Measurements from ENCODE around the gene CCL4. TPM values are rescaled to one million over a fixed set of nuclear protein-coding genes. Genes with fewer than 3 reads are reported as not detected.

Gene CCL4
- total and polyA plus RNA-seq, 4 donors, result 1.7 to 4.6 (median 2.8) TPM

DNA sequence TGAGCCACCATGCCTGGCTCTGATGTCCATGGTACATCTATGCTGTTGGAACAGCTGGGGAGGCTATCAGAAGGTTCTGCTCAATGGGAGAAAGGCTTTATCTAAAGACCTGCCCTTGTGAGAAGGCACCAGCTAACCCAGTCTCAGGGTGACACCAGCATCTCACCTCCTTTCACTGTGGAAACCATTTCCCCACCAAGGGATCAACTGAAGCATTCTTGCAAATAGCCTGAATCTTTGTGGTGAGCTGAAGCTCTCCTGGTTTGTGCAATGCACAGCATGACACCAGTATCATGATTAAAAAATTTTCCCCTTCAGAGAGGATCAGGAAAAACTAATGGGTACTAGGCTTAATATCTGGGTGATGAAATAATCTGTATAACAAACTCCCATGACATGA is 34.5 kb upstream of the CCL4 start:
- no peaks in the 10 kb centered on the region for H3K27me3 ChIP-seq (ENCODE audit: control insufficient read depth in 4 of 4, insufficient read depth in 4 of 4, low read length in 3 of 4)
- no peak overlapping the region for H3K4me3 ChIP-seq (ENCODE audit: low read depth in 1 of 3, low read length in 3 of 3)
- H3K9me3 ChIP-seq (ENCODE audit: control insufficient read depth in 4 of 4, low read length in 3 of 4), result no peaks in the 10 kb centered on the region
- TF ChIP-seq, protein P1, sequence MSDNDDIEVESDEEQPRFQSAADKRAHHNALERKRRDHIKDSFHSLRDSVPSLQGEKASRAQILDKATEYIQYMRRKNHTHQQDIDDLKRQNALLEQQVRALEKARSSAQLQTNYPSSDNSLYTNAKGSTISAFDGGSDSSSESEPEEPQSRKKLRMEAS (IDR thresholded peaks at IDR 0.05), result no peak
- TF ChIP-seq, protein P2, sequence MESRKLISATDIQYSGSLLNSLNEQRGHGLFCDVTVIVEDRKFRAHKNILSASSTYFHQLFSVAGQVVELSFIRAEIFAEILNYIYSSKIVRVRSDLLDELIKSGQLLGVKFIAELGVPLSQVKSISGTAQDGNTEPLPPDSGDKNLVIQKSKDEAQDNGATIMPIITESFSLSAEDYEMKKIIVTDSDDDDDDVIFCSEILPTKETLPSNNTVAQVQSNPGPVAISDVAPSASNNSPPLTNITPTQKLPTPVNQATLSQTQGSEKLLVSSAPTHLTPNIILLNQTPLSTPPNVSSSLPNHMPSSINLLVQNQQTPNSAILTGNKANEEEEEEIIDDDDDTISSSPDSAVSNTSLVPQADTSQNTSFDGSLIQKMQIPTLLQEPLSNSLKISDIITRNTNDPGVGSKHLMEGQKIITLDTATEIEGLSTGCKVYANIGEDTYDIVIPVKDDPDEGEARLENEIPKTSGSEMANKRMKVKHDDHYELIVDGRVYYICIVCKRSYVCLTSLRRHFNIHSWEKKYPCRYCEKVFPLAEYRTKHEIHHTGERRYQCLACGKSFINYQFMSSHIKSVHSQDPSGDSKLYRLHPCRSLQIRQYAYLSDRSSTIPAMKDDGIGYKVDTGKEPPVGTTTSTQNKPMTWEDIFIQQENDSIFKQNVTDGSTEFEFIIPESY (IDR thresholded peaks at IDR 0.05), result no peak
- TF ChIP-seq JUND (IDR thresholded peaks at IDR 0.05) (no peak), EGR1 (IDR thresholded peaks at IDR 0.05; ENCODE audit: low read depth in 2 of 2) (no peak), FOXA1 (IDR thresholded peaks at IDR 0.05) (no peak), RXRA (IDR thresholded peaks at IDR 0.05) (no peak), GABPA (IDR thresholded peaks at IDR 0.05 in 1 of 2, conservative IDR thresholded peaks at IDR 0.05 in 1 of 2) (no peak), NR2F2 (IDR thresholded peaks at IDR 0.05) (no peak), HNF4A (conservative IDR thresholded peaks at IDR 0.05) (no peak), FOXA2 (IDR thresholded peaks at IDR 0.05) (no peak), RAD21 (IDR thresholded peaks at IDR 0.05) (no peak), HNF4G (IDR thresholded peaks at IDR 0.05) (no peak), TAF1 (conservative IDR thresholded peaks at IDR 0.05) (no peak), YY1 (IDR thresholded peaks at IDR 0.05) (no peak)
- TF ChIP-seq, protein P3, sequence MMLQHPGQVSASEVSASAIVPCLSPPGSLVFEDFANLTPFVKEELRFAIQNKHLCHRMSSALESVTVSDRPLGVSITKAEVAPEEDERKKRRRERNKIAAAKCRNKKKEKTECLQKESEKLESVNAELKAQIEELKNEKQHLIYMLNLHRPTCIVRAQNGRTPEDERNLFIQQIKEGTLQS (IDR thresholded peaks at IDR 0.05), result no peak
- TF ChIP-seq, protein P4, sequence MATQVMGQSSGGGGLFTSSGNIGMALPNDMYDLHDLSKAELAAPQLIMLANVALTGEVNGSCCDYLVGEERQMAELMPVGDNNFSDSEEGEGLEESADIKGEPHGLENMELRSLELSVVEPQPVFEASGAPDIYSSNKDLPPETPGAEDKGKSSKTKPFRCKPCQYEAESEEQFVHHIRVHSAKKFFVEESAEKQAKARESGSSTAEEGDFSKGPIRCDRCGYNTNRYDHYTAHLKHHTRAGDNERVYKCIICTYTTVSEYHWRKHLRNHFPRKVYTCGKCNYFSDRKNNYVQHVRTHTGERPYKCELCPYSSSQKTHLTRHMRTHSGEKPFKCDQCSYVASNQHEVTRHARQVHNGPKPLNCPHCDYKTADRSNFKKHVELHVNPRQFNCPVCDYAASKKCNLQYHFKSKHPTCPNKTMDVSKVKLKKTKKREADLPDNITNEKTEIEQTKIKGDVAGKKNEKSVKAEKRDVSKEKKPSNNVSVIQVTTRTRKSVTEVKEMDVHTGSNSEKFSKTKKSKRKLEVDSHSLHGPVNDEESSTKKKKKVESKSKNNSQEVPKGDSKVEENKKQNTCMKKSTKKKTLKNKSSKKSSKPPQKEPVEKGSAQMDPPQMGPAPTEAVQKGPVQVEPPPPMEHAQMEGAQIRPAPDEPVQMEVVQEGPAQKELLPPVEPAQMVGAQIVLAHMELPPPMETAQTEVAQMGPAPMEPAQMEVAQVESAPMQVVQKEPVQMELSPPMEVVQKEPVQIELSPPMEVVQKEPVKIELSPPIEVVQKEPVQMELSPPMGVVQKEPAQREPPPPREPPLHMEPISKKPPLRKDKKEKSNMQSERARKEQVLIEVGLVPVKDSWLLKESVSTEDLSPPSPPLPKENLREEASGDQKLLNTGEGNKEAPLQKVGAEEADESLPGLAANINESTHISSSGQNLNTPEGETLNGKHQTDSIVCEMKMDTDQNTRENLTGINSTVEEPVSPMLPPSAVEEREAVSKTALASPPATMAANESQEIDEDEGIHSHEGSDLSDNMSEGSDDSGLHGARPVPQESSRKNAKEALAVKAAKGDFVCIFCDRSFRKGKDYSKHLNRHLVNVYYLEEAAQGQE (IDR thresholded peaks at IDR 0.05), result no peak
- TF ChIP-seq, protein P5, sequence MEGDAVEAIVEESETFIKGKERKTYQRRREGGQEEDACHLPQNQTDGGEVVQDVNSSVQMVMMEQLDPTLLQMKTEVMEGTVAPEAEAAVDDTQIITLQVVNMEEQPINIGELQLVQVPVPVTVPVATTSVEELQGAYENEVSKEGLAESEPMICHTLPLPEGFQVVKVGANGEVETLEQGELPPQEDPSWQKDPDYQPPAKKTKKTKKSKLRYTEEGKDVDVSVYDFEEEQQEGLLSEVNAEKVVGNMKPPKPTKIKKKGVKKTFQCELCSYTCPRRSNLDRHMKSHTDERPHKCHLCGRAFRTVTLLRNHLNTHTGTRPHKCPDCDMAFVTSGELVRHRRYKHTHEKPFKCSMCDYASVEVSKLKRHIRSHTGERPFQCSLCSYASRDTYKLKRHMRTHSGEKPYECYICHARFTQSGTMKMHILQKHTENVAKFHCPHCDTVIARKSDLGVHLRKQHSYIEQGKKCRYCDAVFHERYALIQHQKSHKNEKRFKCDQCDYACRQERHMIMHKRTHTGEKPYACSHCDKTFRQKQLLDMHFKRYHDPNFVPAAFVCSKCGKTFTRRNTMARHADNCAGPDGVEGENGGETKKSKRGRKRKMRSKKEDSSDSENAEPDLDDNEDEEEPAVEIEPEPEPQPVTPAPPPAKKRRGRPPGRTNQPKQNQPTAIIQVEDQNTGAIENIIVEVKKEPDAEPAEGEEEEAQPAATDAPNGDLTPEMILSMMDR (IDR thresholded peaks at IDR 0.05; ENCODE audit: low read depth, low read length, missing input control), result no peak
- peaks cover 0 to 5% (median 2%) of the 10 kb centered on the region in 4 donors for H3K4me1 ChIP-seq (ENCODE audit: control insufficient read depth in 4 of 4, insufficient read depth in 4 of 4, low read length in 3 of 4)
- DNase-seq (ENCODE audit: low spot score), result no peak
- no peak overlapping the region for H3K9ac ChIP-seq (ENCODE audit: low read depth in 1 of 2, low read length in 2 of 2)
- H3K36me3 ChIP-seq (ENCODE audit: control insufficient read depth in 4 of 4, insufficient read depth in 3 of 4, low read depth in 1 of 4, low read length in 3 of 4), result no peaks in the 10 kb centered on the region
- no peak overlapping the region for H3K27ac ChIP-seq (ENCODE audit: low read depth in 1 of 2, low read length in 2 of 2)

DNA sequence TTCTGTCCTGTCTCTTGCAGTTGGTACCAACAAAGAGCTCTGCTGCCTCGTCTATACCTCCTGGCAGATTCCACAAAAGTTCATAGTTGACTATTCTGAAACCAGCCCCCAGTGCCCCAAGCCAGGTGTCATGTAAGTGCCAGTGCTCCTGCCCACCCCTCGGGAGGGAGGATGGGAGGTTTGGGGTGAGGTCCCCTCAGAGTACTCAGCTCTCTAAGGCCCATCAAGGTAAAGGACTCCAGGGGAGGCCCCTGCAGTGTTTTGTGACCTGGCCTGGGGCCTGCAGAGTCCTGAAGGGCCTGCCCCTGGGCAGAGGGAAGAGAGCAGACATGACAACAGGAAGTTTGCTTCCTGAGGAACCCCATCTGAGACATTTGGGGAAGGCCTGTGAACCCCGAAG is 33.2 kb upstream of the CCL4 start:
- peaks cover 0 to 5% (median 2%) of the 10 kb centered on the region in 4 donors for H3K4me1 ChIP-seq (ENCODE audit: control insufficient read depth in 4 of 4, insufficient read depth in 4 of 4, low read length in 3 of 4)
- no peaks in the 10 kb centered on the region for H3K36me3 ChIP-seq (ENCODE audit: control insufficient read depth in 4 of 4, insufficient read depth in 3 of 4, low read depth in 1 of 4, low read length in 3 of 4)
- H3K27ac ChIP-seq (ENCODE audit: low read depth in 1 of 2, low read length in 2 of 2), result no peak overlapping the region
- no peak for DNase-seq (ENCODE audit: low spot score)
- TF ChIP-seq YY1 (IDR thresholded peaks at IDR 0.05) (no peak), NR2F2 (IDR thresholded peaks at IDR 0.05) (no peak), GABPA (IDR thresholded peaks at IDR 0.05 in 1 of 2, conservative IDR thresholded peaks at IDR 0.05 in 1 of 2) (no peak), HNF4G (IDR thresholded peaks at IDR 0.05) (no peak), RAD21 (IDR thresholded peaks at IDR 0.05) (no peak), RXRA (IDR thresholded peaks at IDR 0.05) (no peak), FOXA2 (IDR thresholded peaks at IDR 0.05) (no peak)
- TF ChIP-seq, protein P1 (IDR thresholded peaks at IDR 0.05), result no peak
- TF ChIP-seq, protein P2 (IDR thresholded peaks at IDR 0.05), result no peak
- TF ChIP-seq, protein P3 (IDR thresholded peaks at IDR 0.05), result no peak
- H3K4me3 ChIP-seq (ENCODE audit: low read depth in 1 of 3, low read length in 3 of 3), result no peak overlapping the region
- H3K27me3 ChIP-seq (ENCODE audit: control insufficient read depth in 4 of 4, insufficient read depth in 4 of 4, low read length in 3 of 4), result no peaks in the 10 kb centered on the region
- 79% methylated on average over 3 of the region's 3 CpGs for WGBS
- H3K9me3 ChIP-seq (ENCODE audit: control insufficient read depth in 4 of 4, low read length in 3 of 4), result no peaks in the 10 kb centered on the region
- H3K9ac ChIP-seq (ENCODE audit: low read depth in 1 of 2, low read length in 2 of 2), result no peak overlapping the region
